G401 (cell line): Measurements from ENCODE around the gene TMPRSS7. TPM values are rescaled to one million over a fixed set of nuclear protein-coding genes. Genes with fewer than 3 reads are reported as not detected.

Source experiments
- DNase-seq: peaks from one replicate; pipeline ENCODE4 v3.0.0-alpha.2; 2015; ENCODE audit warnings: low spot score
- in situ Hi-C: cut with HindIII; loops from 2 replicates; pipeline ENCODE4 v1.10.0; 2016; ENCODE audit warnings: low sequenced_read_pairs, mixed read lengths
- total RNA-seq: library from RNA; depleted of rRNA; stranded (reverse); fragments of >200 nt; shearing (Covaris generic); gene quantifications from 2 replicates; pipeline ENCODE4 v1.2.3, GENCODE V29; 2014; rRNA removed

Gene TMPRSS7
- total RNA-seq, result not detected in 2 replicates

GRCh38 chr3:112034436-112034835 lies at the start of gene TMPRSS7:
TMPRSS7 (plus strand) TSS chr3:112034736; CDS start chr3:112034846, 110 bp downstream.
- in situ Hi-C loops, result no loop called here
- no peak for DNase-seq

- in situ Hi-C loops, result no loop called here
Observed at GRCh38 chr3:111986800-111987199, 47.7 kb upstream of the TMPRSS7 start.

GRCh38 chr3:111989061-111989678 lies 45.4 kb upstream of the TMPRSS7 start:
- in situ Hi-C loops, result no loop called here
- DNase-seq, result peak; percentile 83

More at GRCh38 chr3:111986800-111987199, 47.7 kb upstream of the TMPRSS7 start:
- no peak for DNase-seq

GRCh38 chr3:111993038-111993437 lies 41.5 kb upstream of the TMPRSS7 start:
- DNase-seq, result no peak
- in situ Hi-C loops, result no loop called here

- in situ Hi-C loops, result no loop called here
- DNase-seq, result peak; percentile 88
Observed at GRCh38 chr3:111998636-111999483, 35.7 kb upstream of the TMPRSS7 start, which contains the start of gene TAGLN3. TAGLN3 (plus strand) TSS chr3:111998922; CDS start chr3:111999423, 501 bp downstream.

GRCh38 chr3:111999484-112000324 lies 34.8 kb upstream of the TMPRSS7 start:
- DNase-seq, result peak; percentile 88
- in situ Hi-C loops, result no loop called here

- DNase-seq, result peak; percentile 76
- in situ Hi-C loops, result no loop called here
Observed at GRCh38 chr3:112000367-112000771, 34.2 kb upstream of the TMPRSS7 start.

GRCh38 chr3:112000966-112001365 lies 33.6 kb upstream of the TMPRSS7 start:
- peak; percentile 53 for DNase-seq
- in situ Hi-C loops, result no loop called here

GRCh38 chr3:112001526-112001925 lies 33.0 kb upstream of the TMPRSS7 start:
- in situ Hi-C loops, result no loop called here
- DNase-seq, result peak; percentile 71

GRCh38 chr3:112002096-112002971 lies 32.2 kb upstream of the TMPRSS7 start:
- no peak for DNase-seq
- in situ Hi-C loops, result no loop called here

- in situ Hi-C loops, result no loop called here
- peak; percentile 32 for DNase-seq
Observed at GRCh38 chr3:112003321-112004080, 31.0 kb upstream of the TMPRSS7 start.

- in situ Hi-C loops, result no loop called here
Observed at GRCh38 chr3:112004187-112004586, 30.3 kb upstream of the TMPRSS7 start.

GRCh38 chr3:112004669-112005068 lies 29.9 kb upstream of the TMPRSS7 start:
- DNase-seq, result no peak
- in situ Hi-C loops, result no loop called here

More at GRCh38 chr3:112004187-112004586, 30.3 kb upstream of the TMPRSS7 start:
- no peak for DNase-seq

GRCh38 chr3:112005091-112005672 lies 29.4 kb upstream of the TMPRSS7 start:
- in situ Hi-C loops, result no loop called here
- DNase-seq, result no peak

GRCh38 chr3:112007633-112008032 lies 26.9 kb upstream of the TMPRSS7 start:
- in situ Hi-C loops, result no loop called here
- DNase-seq, result peak; percentile 41

GRCh38 chr3:112009670-112010069 lies 24.9 kb upstream of the TMPRSS7 start:
- no peak for DNase-seq
- in situ Hi-C loops, result no loop called here

GRCh38 chr3:112010636-112011035 lies 23.9 kb upstream of the TMPRSS7 start:
- in situ Hi-C loops, result no loop called here
- no peak for DNase-seq
